HG02870 (cell line): ENCODE data around the gene CENPO.

Experiments used
- ATAC-seq: cut with Tn5 transposase; IDR thresholded peaks from one replicate; pipeline ENCODE4 v1.9.1; 2021; ENCODE audit warnings: mild to moderate bottlenecking, moderate library complexity; ENCODE audit not compliant: unreplicated experiment

CENPO gene

DNA sequence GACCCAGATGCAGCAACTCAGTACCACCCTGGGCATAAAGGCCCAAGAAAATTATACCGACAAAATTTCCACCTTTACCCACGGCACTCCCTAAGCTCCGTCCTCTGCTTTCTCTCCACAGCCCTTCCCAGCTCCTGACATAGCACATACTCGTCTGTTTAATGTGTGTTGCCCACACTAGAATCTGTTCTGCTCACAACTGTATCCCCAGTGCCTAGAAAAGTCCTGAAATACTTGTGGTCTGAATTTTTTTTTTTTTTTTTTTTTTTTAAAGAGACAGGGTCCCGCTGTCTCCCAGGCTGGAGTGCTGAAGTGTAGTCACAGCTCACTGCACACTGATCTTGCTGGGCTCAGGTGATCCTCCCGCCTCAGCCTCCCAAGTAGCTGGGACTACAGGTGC is 64.5 kb downstream of the CENPO start:
- ATAC-seq: no peak

DNA sequence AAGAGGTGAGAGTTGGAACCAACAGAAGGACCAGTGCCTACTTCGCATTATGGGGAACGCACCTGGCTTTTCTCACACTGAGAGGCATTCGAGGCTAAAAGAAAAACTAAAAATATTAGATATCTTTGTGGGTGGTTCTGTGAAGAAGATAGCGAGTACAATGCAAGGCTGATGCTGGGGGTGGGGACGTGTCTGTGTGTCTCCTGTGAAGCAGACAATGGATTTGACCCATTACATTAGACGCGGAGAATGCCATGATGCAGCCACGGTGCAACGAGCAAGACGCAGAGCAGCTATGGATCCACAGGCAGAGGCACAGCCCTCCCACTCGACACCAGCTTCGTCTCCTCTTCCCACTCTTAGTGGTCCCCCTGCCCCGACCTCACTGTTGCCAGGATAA is 65.8 kb downstream of the CENPO start:
- ATAC-seq: no peak

DNA sequence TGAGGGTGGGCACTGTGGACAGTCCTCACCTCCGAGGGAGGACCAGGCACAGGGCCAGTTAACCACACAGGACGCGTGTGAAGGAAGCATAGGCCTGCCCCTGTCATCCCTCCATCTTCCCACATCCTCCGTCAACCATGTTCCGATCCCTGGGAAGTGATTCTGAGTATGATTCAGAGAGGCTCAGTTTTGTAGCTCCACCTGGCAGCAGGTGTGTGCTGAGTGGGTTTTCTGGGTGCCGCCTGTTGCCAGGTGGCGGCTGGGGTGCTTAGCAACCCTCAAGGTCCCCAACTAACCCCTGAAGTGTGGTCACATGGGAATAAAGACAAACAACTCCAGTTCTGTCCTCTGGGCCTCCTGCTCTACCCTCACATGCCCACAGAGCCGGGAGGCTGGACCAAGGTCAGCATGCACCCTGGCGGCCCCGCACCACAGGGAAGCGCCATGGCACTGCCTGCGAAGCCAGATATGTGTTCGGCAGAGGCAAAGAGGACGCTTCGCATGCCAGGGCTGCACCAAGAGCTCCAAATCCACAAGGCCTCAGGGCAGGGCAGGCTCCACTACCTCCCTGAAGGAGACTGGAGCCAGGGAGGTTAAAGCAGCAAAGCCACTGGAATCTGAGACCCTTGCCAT is 66.9 kb downstream of the CENPO start:
- ATAC-seq: no peak

DNA sequence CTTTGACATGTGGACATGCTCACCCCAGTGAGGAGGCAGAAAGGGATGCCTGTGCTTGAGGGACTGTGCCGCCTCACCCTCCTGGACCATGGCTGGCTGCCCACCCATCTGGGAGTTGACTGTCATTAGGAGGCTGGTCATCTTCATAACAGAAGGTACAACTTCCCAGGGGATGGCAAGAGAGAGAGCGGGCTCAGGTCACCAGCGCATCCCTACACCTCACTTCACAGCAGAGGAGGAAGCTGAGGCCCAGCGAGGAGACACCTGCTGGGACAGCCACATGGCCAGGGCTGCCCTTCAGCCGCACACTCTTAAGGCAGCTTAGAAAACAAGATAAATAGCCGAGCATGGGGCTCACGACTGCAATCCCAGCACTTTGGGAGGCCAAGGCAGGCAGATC is 67.4 kb downstream of the CENPO start:
- no peak for ATAC-seq

DNA sequence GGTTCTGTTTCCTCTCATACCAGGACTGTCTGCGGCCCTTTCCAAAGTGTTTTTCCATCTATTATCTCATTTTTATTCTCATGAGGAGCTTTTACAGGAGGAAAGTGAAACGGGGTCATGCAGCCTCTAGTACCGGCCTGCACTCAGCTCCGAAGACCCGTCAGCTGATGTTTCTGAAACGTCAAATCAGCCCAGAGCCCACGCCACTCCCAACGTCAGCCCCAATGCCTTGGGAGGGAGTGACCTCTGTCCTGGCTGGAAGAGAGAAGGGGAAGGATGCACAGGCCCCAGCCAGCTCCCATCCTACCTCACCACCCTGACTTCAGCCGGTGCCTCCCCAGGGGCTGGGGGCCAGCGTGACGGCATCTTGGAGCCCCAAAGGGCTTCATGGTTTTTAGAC is 68.3 kb downstream of the CENPO start:
- ATAC-seq: no peak

DNA sequence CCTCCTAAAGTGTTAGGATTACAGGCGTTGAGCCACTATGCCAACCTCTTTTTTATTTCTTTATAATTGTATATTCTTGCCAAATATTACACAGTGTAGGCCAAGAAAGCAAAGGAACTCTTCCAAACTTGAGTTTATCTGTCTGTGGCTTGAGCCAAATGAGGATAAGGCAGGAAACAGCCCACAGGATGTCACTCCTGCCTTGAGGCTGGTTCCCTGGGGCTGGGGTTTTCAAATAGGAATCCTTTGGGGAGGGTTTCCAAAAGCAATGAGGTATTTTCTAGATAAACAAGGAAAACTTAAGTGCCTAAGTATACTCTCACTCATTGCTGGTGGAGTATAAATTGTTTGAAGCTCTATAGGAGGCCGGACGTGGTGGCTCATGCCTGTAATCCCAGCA is 70.4 kb downstream of the CENPO start:
- ATAC-seq: no peak

DNA sequence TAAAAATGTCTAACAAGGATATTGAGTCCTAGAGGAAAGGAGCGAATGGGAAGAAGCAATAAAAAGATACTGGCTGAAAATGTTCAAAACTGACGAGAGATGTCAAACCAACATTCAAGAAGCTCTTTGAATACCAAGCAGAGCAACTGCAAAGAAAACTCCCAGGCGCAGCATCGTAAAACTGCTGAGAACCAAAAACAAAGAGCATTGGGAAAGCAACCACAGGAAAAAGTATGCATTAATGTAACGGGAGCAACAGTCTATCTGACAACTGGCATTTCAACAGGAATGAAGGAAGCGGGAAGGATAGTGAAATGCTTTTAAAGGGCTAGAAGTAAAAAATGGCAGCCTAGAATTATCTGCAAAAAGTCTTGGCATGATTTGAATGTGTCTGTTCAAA is 73.7 kb downstream of the CENPO start:
- ATAC-seq: no peak

DNA sequence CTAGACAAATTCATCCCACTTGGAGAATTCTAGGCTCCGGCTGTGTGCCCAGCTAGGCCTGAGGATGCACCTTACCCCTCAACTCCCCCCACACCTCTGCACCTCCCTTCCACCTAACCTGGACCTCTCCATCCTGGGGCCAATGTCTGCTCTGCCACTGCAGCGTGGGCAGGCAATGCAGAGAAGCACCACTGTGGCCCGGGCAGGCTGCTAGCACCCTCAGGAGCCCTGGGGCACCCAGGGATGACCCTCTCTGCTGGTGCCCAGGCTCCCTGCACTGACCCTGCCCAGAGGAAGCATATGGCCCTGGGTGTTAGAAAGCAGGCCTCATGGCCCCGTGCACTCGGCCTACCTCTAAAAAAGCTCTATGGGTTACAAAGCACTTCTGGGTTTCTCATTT is 77.2 kb downstream of the CENPO start:
- ATAC-seq: no peak

DNA sequence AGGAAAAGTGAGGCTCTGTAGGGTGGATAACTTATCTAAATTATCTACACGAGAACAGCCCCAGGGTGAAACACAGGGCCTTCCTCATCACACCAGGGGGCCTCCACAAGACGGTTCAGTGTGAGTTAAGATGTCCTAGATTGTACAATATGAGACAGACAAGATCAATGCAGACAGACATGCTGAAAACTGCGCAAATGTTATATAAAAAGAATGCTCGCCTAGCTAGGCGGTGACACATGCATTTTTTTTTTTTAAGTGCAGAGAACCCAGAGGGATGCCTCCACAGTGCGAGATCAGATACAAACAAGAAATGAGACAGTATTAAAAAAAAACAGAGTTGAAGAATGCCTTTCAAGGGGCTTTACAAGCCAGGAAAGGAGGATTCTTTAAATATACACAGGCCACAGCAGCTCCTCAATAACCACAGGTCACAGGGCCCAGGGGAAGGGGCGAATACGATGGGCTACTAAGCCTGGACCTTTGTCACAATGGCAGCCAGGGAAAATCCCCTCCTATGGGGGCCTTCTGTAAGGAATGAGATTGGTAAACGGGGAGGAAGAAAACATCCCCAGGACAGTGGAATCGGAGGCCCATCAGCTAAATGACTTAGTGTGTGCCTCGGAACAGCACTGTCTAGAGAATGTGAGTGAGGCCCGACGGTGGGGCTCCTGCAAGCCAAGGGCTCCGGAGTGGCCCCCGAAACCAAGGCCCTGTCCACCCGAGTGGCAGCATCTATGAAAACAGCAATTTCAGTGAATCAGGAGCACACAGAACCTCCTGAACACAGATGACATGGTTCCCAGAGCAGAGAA is 77.9 kb downstream of the CENPO start:
- no peak for ATAC-seq

DNA sequence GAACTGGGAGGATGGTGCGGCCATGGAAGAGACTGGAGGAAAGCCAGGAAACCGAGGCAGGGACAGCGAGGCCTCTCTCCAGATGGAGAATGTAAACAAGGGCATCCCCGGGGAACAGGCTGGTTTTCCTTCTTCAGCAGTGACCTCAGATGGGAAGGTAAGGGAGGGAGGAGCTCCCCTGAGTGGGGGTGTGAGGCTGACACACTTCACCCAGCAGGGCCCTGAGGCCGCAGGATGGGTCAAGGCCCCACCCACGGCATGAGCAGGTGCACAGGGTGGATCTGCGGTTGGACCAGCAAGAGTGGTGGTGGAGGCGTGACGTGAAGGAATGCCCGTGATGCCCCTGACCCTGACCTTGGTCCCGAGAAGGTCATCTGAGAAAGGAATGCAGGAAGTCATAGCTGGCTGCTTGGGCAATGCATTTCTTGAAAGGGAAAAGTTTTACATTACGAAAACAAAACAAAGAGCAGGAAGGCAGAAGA is 78.7 kb downstream of the CENPO start:
- no peak for ATAC-seq
